IPS-NIHi7 (cell line): Measurements from ENCODE around the gene SDHAF2.
"Not testable (repeated sequence)": the region's sequence is repeated elsewhere in the genome, so short reads cannot be mapped to it uniquely, and the experiment has no call there.

Experiments
- DNase-seq: peaks from one replicate; pipeline ENCODE4 v3.0.0; 2012; ENCODE audit warnings: mixed read lengths; ENCODE audit errors: extremely low spot score

SDHAF2 gene

DNA sequence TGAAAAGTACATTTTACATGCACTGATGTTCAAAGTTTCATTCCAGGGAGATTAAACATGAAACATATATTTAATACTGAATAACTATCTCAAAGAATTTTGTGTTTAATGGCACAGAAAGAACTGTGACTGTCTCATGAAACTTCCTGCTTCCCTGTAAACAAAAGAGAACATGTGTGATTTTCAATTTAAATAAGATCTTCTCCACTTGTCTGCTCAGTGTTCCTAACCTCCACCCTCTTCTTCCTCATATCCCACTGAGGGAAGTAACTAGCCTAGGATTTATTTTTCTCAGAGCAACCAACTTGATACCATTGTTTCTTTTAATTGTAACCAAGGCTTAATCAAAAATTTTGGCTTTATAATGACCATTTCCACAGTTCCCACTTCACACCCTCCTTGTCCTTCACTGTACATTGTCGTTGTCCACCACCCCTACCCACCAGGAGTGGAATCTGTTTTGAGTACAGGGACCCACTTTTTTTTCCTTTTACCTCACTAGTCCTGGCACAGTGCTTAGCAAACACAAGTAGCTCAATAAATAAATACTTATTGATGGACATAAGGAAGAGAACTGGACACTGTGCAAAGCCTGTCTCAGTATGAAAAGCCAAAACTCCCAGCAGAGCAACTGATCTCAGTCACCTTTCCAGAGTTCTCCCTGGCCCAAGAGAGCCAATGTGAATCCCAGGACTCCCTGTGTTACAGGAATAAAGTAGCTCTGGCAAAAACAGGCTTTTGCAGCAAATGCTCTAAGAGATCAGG, 4.4 kb upstream of the SDHAF2 start:
- no peak for DNase-seq

DNA sequence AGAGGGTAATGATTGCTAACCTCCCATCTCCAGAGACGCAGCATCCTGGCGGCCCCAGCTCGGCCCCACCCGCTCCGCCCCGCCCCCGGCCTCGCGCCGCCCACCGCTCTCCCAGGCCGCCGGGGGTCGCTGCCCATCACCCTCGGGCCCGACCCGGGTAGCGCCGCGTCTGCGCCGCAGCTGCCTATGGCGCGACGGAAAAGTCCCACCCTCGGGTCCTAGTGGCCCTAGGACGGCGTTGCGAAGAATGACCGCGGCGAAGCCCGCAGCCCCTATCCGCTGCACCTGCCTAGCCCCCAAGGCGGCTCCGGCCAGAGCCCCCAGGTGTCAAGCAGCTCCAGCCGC, 606 bp upstream of the SDHAF2 start:
- peak; percentile 93 for DNase-seq

DNA sequence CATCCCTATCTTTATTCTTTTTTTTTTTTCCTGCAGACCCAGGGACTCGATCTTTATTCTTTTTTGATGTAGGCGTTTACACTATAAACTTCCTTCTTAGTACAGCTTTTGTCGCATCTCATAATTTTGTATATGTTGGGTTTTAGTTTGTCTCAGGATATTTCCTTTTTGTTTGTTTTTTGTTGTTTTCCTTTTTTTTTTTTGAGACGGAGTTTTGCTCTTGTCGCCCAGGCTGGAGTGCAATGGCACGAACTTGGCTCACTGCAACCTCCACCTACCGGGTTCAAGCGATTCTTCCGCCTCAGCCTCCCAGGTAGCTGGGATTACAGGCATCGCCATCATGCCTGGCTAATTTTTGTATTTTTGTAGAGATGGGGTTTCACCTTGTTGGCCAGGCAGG, 915 bp downstream of the SDHAF2 start:
- DNase-seq, result not testable (repeated sequence)

DNA sequence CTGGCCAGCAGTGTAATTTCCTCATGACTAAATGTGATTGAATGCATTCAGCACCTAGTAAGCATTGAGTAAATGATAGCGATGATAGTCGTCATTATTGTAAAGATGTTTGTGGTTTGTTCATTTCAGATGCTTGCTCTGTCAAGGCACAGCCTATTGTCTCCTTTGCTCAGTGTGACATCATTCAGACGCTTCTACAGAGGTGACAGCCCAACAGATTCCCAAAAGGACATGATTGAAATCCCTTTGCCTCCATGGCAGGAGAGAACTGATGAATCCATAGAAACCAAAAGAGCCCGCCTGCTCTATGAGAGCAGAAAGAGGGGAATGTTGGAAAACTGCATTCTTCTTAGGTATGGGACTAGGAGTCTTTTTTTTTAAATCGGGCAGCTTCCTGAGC, 7.6 kb downstream of the SDHAF2 start:
- DNase-seq, result no peak

DNA sequence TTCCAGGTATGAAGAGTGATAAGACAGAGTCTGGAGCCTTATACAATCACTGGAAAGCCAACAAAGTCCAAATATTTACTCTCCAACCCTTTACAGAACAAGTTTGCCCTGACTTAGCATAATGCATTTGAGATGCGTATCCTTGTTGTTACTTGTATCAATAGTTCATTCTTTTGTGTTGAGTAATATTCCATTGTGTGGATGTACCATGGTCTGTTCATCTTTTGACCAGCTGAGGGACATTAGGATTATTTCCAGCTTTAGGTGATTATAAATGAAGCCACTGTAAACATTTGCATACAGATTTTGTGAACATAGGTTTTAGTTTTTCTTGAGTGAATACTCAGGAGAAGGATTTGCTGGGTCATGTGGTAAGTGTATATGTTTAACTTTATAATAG, 9.7 kb downstream of the SDHAF2 start:
- DNase-seq, result no peak

DNA sequence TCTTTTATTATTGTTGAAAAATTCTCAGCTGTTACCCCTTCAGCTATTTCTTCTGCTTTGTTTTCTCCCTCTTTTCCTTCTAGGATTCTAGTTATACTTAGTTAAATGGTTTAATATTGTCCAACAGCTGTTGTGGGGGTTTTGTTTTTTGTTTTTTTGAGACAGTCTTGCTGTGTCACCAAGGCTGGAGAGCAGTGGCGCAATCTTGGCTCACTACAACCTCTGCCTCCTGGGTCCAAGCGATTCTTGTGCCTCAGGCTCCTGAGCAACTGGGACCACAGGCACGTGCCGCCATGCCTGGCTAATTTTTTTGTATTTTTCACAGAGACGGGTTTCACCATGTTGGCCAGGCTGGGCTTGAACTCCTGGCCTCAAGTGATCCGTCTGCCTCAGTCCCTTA, 12.7 kb downstream of the SDHAF2 start:
- DNase-seq, result no peak

DNA sequence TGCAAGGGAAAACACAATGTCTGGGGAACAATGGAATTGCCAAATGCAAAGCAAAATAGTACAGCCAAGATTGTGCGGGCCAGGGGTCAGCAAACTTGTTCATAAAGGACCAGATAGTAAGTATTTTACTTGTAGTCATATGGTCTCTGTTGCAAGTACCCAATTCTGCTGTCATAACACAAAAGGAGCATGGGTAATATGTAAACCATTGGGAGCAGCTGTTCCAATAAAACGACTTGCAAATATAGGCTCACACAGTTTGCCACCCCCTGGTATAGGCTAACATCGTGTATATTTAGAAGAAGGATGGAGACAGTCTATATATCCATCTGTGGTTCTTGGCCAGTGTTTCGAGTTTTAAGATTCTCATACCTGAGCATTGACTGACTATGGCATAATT, 15.6 kb downstream of the SDHAF2 start:
- no peak for DNase-seq

DNA sequence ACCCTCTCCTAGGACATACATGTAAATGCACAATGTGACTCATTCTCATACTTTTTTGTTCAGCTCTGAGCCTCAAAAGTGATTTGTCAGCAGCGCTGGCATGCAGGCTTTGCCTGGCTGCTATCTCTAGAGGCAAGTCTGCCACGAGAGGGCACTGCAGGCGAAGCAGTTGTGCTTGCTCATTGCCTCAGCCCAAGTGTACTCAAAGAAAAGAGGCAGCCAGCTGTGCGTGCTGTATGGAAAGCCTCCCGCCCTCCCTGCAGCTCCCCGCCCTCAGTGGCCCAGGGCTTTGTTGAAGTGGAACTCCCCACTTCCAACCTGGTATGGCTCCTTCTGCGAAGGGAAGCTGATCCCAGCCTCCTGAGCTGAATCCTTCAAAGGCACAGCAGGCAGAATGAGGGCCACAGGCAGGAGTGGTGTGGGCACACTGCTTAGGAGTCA, 16.3 kb downstream of the SDHAF2 start:
- DNase-seq, result peak; percentile 93

DNA sequence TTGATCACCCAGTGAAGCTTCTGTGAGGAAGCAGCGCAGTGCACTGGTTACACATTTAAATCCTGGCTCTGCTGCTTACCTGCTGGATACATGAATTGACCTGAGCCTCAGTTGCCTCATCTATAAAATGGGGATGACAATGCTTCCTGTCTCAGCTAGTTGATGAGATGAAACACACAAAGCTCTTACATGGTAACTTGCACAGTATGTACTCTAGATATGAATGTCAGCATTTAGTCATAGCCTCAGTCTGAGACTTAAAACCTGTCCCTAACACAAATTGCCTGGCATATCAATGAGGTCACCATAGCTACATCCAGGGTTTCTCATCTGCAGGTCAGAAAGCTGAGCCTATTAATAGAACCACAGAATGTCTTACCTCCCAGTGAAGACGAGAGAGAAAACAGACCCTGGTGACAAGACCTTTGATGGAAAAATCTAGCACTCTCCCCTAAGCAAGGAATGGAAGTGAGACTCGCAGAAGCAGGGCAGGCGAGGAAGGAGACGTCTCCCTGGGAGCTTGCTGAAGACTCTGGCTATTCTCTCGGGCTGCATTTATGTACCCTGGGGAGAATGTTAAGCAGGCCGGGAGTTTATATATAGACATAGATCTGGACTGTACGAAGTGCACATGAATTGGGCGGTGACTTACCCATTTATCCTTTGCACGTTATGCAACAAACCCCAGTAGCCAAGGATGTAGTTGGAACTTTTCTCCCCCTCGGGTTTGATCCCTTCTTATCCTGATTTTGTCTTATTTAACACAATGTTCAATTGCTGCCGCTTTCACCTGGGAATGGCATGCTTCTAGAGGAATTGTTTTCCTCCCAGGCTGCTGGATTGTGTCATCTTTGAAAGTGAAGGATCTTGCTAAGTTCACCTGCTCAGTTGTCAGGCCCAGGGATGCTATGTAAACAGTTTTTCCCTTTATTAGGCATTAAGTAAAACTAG, 18.0 kb downstream of the SDHAF2 start:
- DNase-seq, result no peak

DNA sequence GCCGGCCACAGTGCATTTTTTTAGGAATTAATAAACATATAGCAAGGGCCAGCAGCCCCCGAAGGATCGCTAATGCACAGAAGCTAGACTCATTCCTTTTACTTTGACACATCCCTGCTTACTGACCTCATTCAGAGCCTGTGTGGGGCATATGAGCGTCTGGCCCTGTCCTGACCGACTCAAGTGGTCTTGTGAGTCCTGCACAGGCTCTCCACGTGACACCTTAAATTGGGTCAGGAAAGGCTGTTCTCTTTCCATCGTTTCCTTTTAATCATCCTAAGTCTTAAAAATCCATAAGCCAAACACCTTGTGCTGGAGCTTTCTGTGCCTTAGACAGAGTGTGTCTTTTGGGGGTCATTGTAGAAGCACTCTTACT, 18.6 kb downstream of the SDHAF2 start:
- no peak for DNase-seq

DNA sequence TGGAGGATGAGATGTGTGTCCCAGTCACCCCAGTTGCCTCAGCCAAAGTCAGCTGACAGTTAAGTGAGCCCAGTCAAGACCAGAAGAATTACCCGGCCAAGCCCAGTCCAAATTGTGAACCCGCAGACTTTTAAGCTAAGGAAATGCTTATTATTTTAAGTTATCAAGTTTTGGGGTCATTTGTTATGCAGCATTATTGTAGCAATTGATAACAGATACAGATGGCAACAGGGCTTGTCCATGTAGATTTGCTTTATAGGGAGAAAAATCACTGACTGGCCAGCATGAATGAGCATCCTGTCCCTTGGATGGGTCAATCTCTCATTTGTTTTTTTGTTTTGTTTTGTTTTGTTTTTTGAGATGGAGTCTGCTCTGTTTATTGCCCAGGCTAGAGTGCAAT, 22.9 kb downstream of the SDHAF2 start:
- DNase-seq, result no peak

DNA sequence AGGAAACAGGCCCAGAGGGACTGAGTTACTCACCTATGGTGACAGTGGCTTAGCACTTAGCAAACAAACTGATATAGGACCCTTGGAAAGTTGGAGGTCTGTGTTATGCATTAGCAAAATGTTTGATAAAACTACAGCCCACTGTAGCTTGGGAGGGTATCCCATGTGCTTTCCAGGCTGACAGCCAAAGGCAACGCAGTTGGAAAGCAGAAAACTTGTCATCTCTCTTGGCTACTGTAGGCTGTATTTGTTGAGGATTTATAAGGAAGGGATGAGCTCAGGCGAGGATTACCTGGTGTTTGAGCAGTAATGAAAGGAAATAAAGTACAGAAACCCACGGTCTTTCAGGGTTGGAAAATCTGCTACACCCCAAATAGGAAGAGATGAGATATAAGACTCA, 23.8 kb downstream of the SDHAF2 start:
- DNase-seq, result no peak

DNA sequence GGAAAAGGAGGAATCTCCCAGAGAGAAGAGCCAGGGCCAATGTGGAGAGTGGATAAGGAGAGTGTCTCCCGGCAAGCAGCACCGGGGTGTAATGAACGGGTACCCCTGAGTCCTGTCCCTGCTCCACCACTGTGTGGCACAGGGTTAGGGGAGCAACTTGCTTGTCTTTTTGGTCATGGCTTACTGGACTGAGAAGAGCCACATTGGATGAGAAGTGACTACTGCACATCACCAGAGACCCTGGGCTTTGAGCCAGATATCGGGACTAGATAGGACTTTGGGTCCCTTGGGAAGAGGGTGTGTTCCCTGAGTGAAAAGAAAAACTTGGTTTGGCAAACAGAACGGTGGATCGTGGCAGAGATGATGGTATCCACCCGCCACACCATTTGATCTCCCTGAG, 24.6 kb downstream of the SDHAF2 start:
- no peak for DNase-seq

DNA sequence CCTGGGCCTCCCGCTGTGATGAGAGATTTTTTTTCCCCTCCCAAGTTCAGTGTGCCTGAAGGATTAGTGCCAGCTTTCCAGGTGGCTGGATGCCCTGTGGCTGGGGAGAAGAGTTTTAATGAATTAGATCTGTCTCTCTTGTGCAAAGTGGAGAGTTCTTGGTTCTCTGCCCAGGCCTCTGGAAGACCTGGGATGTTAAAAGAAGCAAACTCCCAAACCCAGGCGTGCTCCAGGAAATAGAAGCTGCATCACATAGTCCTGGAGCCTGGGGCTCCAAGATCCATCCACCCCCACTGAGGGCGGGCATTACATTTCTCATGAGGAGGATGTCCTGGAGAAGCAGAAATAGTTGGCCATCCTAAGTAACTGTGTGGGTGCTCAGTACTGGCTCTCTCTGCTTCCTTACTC, 30.6 kb downstream of the SDHAF2 start:
- DNase-seq, result peak; percentile 7

DNA sequence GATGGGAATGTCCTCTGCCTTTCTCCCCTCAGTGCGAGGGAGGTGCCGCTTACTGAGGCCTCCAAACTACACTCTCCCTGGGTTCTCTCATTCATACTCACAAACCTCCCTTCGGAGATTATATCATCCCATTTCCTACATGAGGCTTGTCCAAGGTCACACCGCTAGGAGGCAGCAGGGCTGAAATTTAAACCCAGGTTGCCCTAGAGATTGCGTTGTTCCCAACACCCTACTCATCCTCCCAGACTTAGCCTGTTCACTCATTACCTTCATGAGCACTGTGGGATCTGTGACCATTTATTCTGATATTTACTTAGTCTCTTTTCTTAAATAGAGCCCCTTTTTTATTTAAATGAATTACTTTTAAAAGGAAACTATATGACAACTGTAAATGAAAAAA, 31.1 kb downstream of the SDHAF2 start:
- peak; percentile 20 for DNase-seq

DNA sequence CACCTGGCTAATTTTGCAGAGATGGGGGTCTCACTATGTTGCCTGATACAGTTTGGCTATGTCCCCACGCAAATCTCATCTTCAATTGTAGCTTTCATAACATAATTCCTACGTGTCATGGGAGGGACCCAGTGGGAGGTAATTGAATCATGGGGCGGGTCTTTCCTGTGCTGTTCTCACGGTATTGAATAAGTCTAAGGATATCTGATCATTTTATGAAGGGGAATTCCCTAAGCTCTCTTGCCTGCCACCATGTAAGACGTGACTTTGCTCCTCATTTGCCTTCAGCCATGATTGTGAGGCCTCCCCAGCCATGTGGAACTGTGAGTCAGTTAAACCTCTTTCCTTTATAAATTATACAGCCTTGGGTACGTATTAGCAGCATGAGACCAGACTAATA, 37.7 kb downstream of the SDHAF2 start:
- not testable (repeated sequence) for DNase-seq

DNA sequence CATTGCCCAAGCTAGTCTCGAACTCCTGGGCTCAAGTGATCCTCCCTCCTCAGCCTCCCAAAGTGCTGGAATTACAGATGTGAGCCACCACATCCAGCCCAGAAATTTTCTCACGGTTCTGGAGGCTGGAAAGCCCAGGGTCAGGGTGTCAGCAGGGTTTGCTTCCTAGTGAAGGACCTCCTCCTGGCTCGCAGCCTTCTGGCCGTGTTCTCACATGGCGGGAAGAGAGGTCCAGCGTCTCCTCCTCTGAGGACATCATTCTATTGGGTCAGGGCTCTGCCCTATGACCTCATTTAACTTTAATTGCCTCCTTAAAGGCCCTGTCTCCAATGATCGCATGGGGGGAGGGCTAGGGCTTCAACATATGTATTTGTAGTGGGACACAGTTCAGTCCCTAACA, 38.1 kb downstream of the SDHAF2 start:
- no peak for DNase-seq

DNA sequence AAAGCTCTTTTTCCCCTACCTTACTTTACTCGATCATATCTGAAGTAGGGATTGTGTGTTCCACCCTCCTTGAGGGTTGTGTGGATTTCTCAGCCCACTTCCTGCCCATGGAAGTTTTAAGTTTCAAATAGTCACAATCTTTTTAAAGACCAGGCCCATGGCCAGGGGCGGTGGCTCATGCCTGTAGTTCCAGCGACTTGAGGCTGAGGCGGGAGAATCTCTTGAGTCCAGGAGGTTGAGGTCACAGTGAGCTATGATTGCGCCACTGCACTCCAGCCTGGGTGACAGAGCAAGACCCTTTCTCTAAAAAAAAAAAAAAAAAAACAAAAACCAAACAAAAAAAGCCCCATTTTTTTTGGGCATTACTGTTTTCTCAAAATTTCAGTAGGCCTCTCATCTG, 42.4 kb downstream of the SDHAF2 start:
- no peak for DNase-seq

DNA sequence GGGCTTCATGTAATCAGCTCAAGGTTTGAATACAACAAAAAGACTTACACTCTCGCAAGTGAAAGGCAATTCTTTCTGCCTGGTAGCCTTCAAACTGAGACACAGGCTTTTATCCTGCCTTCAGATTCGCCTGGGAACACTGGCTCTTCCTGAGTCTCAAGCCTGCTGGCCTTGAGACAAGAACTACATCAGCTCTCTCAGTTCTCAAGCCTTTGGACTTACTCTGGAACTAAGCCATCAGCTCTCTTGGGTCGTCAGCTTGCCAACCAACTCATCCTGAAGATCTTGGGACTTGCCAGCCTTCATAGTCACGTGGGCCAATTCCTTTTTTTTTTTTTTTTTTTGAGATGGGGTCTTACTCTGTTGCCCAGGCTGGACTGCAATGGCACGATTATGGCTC, 42.9 kb downstream of the SDHAF2 start:
- no peak for DNase-seq

DNA sequence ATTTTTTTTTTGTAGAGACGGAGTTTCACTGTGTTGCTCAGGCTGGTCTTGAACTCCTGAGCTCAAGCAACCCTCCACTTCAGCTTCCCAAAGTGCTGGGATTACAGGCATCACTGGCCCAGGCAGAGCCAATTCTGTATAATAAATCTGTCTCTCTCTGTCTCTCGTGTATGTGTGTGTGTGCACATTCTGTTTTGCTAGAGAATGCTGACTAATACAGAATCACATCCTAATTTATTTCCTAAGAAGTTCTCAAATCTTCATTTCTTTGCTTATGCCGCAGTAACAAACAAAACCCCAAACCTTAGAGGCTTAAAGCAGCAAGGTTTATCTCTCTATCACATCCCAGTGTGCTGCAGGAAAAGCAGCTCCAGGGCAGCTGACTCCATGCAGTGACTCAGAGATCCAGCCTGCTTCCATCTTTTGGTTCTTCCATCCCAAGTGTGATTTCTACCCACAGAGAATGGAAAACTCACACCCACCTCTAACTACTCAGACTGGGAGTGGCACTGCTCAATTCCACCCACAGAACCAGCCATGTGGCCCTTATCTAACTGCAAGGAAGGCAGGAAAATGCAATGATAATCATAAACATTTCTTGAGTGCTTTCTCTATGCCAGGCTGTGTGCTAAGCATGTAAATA, 43.6 kb downstream of the SDHAF2 start:
- DNase-seq, result no peak

DNA sequence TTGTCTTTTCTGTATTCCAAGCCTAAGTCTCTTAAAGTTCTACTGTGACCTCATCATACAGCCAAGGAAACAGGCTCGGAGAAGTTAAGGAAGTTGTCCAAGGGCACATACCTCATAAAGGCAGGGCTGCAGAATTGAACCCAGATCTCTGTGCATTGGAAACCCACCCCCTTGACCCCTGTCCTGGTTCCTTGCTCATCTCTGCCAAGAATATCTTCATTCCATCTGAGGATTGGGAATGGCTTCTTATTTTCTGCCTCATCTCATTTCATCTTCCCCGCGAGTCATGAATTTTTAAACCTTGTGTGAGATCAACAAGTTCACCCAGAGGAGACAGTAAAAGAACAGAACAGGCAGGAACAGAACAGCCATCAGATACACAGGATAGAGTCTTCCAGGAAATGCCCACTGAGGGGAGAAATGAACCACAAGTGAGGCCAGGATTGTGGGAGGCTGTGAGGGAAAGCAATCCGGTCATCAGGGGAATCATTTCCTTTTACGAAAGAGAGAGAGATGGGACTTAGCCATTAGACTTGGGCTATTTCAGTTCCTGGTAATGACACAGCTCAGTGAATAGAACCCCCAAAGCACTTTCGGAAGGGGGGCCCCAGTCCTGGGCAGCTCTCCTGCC, 44.2 kb downstream of the SDHAF2 start:
- DNase-seq, result no peak

DNA sequence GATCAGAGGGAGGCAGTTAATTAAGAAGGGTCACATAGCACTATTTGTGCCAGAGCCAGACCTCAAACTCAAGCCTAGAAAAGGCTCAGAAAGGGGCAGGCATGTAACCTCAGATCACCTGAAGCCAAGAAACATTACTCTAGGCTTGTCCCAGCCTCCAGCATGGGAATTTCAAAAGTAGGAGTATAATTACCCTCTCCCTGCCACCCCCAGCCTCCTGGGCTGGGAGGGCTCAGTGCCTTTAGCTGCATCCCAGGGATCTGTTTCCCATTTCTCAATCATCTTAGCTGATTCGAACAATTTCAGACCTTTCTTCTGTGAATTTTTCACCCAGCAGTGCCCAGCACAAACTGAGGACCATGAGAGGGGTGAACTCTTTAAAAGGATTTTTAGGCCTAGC, 45.5 kb downstream of the SDHAF2 start:
- no peak for DNase-seq
